Activated gamma-delta T cell treated with anti-CD3 and anti-CD28 coated beads, Interleukin-2, amount 50 U/mL, for 16 hours (primary cell): ENCODE measurements around the gene B3GNT8.
"Not testable (repeated sequence)": the region's sequence is repeated elsewhere in the genome, so short reads cannot be mapped to it uniquely, and the experiment has no call there.

ENCODE experiments used
- DNase-seq: peaks from one replicate; pipeline ENCODE4 v3.0.0-alpha.2; 2020; ENCODE audit warnings: low read depth

B3GNT8 gene, protein sequence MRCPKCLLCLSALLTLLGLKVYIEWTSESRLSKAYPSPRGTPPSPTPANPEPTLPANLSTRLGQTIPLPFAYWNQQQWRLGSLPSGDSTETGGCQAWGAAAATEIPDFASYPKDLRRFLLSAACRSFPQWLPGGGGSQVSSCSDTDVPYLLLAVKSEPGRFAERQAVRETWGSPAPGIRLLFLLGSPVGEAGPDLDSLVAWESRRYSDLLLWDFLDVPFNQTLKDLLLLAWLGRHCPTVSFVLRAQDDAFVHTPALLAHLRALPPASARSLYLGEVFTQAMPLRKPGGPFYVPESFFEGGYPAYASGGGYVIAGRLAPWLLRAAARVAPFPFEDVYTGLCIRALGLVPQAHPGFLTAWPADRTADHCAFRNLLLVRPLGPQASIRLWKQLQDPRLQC

DNA sequence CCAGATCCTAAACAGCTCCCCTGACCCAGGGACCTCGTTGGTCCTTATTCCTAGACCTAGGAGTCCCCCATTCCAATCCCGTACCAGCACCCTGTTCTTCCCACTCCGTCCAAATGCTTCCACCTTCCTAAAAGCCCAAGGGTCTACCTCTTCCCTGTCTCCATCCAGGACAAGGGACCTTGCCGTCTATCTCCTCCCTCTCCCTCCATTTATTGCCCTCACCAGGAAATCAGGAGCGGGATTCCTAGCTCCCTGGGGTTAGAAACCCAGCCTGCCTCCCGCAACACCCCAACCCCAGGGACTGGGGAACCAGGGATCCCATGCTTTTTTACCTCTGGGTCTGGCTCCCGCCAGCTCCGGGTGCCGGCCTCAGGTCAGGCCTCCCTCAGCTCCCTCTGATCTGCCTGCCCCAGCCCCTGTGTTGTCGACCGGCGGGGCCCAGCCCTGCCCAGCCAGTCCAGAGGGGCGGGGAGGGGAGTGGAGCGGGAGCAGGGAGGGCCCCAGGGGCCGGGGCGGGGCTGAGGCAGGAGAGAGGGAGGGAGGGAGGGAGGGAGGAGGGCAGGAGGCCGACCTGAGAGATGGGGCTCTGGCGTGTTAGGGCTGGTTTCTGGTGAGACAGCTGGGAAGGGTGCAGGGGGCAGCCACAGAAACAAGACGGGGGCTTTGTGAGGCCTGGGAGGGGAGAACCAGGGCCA lies at the start of gene B3GNT8:
B3GNT8 (minus strand) TSS at position 423 of the 695 bp plus-strand sequence. CDS start 596 bp downstream, outside the sequence.
- peak; percentile 20 for DNase-seq

DNA sequence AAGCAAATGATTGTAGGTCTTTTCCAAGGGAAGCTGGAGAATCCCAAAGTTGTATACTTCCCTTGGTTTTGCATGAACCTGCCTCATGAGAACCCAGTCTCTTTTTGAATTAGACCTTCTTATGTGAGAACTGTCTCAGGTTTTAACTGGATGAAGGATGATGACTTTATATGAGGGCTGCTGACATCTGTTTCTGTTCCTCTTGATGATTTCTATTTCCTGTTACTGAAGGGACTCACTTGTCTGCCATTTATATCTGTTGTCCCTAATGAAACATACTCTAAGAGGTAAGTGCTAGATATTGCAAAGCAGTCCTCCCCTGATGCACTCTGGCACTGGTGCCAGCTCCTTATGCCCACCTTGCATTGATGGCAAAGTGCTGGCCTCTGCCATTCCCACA lies 49.4 kb upstream of the B3GNT8 start:
- DNase-seq: no peak

DNA sequence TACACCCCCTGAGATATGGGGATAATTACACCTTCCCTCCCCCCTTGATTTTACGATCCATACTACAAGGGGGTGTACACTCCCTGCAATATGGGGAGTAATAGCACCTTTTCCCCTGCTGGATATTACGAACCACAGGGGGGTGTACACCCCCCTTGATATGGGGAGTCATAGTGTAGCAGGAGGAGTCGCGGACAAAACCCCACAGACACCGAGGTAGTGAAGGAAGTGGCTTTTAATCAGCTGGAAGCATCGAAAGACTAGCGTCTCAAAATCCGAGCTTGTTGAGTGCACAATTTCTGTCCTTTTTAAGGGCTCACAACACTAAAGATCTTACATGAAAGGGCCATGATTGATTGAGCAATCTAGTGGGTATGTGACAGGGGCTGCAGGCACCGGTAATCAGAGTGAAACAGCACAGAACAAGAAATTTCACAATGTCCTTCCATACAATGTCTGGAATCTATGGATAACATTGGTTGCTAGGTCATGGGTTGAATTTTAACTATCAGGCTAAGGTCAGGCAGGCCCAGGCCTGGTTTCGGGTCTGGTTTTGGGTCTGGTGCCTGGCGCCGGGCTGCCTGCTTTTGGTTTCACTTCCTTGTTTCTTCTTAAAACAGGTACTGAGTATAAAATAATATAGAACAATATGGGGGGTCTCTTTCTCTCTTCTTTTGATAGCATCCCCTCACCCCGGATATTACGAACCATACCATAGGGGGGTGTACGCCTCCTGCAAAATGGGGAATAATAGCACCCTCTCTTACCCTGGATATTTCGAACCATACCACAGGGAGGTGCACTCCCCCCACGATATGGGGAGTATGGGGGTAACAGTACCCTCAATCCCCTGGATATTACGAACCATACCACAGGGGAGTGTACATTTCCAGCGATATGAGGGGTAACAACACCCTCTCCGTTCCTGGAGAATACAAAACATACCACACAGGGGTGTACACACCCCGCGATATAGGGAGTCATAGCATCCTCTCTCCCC lies 36.4 kb upstream of the B3GNT8 start:
- DNase-seq: not testable (repeated sequence)

DNA sequence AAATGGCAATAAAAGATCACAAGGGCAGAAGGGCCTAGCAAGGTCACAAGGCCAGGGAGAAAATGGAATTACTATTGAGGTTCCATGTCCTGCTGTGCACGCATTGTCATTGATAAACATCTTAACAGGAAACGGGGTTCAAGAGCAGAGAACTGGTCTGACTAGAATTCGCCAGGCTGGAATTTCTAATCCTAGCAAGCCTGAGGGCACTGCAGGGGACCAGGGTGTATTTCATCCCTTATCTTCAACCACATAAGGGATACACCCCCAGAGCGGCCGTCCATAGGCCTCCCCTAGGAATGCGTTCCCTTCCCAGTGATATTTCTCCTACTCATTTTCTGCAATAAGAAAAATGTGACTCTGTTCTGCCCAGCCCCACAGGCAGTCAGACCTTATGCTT lies 35.3 kb upstream of the B3GNT8 start:
- DNase-seq: no peak

DNA sequence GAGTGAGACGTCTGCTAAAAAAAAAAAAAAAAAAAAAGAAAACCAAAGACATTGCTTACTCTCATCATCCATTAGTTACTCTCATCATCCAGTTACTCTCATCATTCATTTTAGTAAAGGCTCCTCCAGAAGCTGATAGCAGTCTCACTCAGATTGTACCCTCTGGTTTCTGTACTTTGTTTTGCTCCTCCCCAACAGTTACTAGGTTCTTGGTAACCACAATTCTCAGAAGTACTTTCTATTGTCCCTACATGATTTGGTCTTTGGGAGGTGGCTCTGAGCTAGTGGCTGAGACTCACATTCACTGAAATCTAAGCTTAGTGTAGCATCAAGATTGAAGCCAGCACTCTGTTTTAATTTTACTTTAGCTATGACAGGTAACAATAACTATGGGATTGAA lies 30.1 kb upstream of the B3GNT8 start:
- no peak for DNase-seq

DNA sequence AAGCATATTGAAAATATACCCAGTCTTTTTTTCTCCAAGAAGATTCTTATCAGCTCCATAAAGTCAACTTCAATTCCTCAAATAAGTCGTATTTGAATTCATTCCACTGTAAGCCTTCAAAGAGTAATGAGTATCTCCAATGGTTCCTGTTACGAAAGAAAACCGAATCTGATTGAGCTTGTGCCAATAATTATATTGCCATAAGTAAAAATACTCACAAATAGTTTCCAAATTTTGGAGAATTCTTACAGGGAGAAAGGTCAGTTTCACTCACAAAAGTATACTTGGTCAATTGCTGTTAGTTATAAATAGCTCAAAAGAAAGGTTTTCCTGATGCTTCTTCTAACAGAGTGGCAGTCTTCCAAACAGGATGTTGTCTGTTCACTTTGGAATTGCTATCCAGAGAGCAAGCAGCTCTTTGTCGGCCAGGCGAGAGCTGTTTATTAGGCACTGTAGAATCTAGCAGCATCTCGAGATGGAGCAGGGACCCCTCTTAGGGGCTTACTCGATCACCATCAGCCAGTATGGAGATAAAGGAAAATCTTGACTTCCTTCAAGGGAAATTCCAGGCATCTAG lies 29.3 kb upstream of the B3GNT8 start:
- DNase-seq: no peak

DNA sequence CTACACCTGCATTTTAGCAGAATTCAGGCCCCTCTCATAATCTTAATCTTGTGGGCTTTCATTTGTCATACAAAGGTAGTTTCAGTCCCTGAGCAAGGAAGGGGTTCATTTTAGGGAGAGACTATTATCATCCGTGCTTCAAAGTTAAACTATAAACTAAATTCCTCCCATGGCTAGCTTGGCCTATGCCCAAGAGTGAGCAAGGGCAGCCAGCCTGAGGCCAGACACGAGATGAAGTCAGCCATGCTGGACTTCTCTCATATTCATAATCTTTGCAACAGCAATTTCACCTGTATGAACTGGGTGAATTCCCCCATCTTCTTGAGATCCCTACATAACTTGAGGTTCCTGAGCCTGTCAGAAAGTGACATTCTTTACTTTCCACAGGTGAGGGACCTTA lies 28.8 kb upstream of the B3GNT8 start:
- no peak for DNase-seq

DNA sequence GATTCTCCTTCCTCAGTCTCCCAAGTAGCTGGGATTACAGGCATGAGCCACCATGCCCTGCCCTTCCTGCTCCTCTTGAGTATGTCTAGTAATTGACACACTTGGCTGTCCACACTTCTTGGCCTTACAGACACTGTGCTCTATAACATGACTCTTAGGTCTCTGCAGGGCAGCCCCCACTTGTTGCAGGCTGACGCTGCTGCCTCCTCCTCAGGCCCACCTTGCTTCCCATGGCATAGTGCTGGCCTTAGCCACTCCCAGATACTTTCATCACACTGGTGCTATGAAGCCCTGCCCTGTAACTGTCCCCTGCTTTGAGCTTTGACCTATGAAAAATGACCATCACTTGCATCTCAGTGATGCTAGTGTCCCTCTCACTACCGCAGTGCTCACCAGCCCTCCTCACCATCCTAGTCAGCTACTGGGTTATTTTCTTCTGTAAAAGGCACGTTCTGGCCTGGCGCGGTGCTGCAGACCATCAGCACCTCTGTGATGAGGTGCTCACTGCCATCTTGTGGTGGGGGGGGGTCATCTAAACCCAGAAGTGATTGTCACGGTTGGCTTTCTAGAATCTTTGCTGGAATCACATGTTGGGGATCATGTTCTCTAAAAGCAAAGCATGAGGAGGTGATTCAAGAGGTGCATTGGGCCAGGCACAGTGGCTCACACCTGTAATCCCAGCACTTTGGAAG lies 25.6 kb upstream of the B3GNT8 start:
- no peak for DNase-seq

DNA sequence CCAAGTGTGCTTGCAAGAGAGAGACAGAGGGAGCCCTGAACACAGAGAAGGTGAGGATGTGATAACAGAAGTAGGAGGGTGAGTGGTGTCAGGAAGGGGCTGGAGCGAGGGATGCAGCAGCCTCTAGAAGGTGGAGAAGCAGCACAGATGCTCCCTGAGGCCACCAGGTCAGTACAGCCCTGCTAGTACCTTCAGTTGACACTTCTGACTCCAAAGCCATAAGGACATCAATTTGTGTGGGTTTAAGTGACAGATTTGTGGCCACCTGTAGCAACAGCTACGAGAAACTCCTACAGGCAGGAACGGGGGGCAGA lies 22.6 kb upstream of the B3GNT8 start:
- DNase-seq: no peak

DNA sequence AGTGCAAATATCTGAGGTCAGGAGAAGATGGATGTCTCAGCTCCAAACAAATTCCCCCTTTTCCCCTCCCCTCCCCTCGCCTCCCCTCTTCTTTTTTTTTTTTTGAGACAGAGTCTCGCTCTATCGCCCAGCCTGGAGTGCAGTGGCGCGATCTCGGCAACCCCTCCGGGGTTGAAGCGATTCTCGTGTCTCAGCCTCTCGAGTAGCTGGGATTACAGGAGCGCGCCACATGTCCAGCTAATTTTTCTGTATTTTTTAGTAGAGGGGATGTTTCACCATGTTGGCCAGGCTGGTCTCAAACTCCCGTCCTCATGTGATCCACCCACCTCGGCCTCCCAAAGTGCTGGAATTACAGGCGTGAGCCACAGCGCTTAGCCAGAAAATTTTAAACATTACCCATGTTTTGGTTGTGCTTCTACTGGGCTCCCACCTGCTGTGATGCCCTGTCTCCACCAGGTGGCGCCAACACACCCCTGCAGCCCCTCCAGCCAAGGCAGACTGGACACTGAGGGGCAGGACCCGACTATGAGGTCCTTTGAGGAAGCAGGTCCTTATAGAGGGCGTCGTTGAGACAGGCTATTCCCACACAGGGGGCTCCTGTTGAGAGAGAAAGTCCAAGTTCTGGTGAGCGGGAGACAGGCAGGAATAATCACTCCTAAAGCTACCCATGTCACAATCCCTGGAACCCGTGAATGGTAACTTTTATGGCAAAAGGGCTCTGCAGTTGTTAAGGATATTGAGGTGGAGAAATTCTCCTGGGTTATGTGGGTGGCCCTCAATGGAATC lies 22.1 kb upstream of the B3GNT8 start:
- DNase-seq: peak; percentile 63

DNA sequence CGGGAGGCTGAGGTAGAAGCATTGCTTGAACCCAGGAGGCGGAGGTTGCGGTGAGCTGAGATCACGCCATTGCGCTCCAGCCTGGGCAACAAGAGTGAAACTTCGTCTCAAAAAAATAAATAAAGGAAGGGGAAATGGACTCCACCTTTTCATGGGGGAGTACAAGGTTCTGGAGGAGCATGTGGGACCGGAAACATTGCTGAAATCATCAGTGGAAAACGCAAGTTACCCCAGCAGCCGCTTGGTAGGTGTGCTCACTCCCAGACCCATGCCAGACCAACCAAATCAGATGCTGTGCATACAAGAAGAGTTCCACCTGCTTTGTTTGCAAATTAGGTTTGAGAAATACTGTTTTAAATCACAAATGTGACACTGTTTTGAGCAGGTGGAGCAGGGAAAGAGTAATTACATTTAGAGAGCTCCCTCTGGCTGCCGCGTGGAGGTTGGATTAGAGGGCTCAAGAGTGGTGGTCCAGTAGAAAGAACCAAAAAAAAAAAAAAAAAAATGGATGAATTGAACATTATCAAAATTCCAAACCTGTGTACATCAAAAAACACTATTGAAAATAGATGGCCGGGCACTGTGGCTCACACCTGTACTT lies 20.7 kb upstream of the B3GNT8 start:
- no peak for DNase-seq

DNA sequence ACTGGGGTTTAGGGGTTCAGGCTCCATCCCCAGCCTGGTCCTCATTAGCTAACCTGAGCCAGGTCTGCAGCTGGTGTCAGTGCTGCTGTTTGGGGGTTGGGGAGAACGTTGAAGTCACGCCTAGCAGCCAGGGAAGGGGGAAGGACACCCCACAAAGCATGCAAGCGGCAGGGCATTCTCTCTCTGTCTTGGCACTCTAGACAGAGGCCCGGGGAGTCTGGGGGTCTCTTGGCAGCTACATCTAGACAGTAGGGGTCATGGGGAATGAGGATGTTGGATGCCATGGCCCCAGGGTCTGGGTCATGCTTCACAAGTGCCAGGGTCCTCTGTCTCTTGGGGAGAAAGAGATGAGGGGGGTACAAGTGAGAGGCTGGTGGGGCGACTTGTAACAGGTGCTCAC lies 18.4 kb upstream of the B3GNT8 start:
- DNase-seq: no peak

DNA sequence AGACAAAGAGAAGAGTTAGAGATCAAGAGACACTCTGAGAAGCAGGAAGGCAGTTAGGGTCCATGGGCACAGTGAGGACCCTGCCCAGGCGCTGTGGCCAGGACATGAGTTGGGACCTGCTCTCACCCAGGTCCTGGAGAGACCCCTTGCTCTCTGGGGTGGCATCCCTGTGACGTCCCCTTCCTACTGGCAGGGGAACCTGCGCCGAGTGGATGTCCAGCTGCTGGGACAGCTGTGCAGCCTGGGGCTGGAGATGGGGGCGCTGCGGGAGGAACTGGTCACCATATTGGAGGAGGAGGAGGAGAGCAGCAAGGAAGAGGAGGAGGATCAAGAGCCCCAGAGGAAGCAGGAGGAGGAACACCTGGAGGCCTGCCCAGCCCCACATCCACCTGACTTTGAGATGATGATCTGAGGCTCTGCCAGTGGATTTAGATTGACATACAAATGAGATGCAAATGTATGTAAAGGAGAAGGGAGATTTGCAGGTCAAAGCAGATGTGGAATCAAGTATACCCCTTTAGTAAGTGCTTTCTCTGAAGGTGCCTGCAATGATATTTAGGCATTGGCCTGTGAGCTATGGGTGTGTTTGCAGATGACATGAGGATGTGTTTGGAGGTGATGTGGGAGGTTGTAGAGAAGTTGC lies 16.8 kb upstream of the B3GNT8 start:
- no peak for DNase-seq

DNA sequence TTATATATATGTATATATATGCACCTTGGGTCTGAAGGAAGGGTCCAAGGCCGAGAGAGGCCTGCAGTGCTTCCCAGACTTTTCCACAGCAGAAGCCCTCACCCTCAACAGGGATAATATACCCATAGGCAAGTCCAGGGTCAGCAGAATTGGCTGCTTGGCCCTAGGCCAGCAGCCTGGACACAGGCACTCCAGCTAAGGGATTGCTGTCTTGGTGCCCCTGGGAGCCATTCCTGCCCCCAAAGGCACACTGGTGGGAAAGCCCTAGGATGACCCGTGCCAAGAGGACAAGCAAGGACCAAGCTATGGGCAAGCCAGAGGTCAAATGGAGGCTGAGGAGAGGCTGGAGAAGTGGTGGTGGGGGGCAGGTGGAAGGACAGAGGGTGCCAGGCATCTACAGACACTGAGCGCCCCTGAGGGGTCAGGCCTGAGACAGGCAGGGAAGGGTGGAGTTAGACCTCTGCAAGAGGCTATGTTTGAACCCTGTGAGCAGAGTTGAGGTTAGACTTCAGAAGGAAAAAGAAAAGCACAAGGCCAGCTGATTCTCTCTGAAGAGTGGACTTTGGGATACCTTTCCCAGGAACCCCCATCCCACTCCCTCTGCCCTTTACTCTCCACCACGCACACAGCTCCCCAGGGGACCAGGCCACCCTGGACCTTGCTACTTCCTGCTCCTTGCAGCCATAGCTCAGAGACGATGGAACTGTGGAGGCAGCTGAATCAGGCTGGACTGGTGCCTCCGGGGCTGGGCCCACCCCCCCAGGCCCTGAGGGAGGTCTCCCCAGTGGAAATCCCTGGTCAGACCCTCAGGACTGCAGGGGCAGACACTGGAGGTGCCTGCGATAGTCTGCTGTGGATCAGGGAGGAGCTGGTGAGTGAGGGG lies 15.5 kb upstream of the B3GNT8 start, which contains the start of gene ERICH4:
ERICH4 (plus strand) TSS at position 684 of the 883 bp plus-strand sequence; CDS start at position 698, 14 bp downstream.
- DNase-seq: no peak

DNA sequence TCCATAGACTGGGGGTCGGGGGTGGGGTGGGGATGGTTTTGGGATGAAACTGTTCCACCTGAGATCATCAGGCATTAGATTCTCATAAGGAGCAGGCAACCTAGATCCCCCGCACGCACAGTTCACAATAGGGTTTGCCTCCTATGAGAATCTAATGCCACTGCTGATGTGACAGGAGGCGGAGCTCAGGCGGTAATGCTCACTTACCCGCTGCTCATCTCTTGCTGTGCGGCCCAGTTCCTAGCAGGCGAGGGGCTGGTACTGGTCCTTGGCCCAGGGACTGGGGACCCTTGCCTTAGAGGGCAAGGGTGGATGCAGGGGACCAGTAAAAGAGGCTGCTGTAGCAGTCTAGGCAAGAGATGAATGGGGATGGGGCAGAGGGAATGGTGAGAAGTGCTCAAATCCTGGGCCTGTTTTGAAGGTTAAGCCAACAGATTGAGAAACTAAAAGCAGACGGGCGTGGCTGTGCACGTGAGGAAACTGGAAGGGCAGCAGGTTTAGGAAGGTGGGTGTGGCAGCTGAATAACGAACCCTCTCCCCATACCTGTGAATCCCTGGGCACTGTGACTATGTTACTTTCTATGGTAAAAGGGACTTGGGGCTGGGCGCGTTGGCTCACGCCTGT lies 14.3 kb upstream of the B3GNT8 start:
- no peak for DNase-seq

DNA sequence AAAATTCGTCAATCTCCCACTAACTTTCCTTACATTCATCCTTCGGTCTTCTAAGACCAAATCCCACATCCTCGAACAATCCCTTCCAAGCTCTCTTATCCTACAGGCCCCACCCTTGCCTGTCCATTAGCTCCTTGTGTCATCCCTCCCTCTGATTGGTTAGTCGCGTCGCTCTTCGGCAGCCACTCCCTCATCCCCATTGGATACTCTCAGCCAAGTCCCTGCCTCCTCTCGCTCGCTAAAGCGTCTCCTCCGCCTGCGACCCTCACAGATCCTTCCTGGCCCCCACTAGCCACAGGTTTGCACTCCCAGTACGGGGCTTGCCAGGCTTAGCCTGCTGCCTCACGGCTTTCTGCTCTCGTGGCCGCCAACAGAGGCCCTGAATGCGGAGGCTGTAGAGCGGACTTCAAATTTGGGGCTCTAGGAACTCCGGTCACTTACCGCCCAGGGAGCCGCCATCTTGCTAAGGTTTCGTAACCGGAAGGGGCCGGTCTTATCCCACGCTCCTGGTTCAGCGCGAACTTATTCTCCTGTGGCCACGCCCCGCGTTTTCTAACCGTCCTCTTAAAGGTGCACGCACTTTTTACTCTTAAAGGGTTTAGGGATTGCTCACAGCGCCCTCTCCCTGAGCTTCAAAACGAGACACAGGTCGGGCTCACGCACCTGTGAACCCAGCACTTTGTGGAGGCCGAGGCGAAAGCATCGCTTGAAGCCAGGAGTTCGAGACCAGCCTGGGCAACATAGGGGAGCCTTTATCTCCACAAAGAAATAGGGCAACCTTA lies 12.5 kb upstream of the B3GNT8 start, which contains the start of gene DMAC2:
DMAC2 (minus strand) TSS at position 472 of the 782 bp plus-strand sequence; CDS start at position 459, 13 bp downstream.
- peak; percentile 93 for DNase-seq

DNA sequence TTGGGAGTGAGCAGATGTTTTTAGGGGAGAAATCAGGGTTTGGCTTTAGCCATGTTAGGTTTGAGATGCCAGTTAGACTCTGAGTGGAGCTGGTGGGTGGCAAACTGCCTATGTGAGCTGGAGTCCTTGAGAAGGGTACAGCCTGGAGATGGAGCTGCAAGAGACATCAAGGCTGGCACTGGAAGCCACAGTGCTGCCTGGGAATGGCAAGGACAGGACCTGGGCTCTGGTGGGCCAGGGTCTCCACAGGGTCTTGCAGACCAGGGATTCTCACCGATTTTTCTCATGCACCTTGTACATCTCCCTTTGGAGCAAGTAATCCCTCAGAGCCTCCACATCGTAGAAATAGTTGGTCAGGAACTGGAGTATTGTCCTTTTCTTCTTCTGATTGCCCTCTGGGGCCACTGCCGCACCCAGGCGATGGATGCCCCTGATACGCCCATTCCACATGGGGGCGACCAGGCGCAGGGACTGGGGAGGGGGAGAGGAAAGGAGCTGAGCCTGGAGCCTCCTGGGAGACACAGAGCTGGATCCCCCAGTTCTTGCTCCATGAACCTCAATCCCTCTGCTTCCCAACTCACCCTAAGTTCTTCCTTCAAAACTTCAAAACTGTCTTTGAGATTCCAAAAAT lies 10.9 kb upstream of the B3GNT8 start:
- no peak for DNase-seq
